Measurements from ENCODE around the gene SMAP2. TPM values are rescaled to one million over a fixed set of nuclear protein-coding genes. Genes with fewer than 3 reads are reported as not detected.
"Not testable (repeated sequence)": the region's sequence is repeated elsewhere in the genome, so short reads cannot be mapped to it uniquely, and the experiment has no call there.

Gene SMAP2
- 13.4 TPM for total RNA-seq
- long read RNA-seq, transcript SMAP2-202 (10 exons, 2,939 nt) = major isoform, 46 of 50 reads
- long read RNA-seq, partial matches to known transcripts = 0 of 50 reads
- long read RNA-seq, other reads (novel, unspliced or antisense) = 4 of 50 reads

- intact Hi-C loops (cut with DNase I) = no loop called here
- DNase-seq (peak; percentile 97), ATAC-seq (ENCODE audit: poor library complexity) (peak; percentile 100)
These were observed at the start of gene SMAP2 for GRCh38 chr1:40373323-40374283. TSS of gene SMAP2 (plus strand) at chr1:40373727. CDS start at chr1:40374121, 394 bp downstream.

- DNase-seq; ATAC-seq (ENCODE audit: poor library complexity); intact Hi-C loops (cut with DNase I): not testable (repeated sequence)
These were observed 42.1 kb upstream of the SMAP2 start for GRCh38 chr1:40331403-40331802.

- intact Hi-C loops (cut with DNase I) = no loop called here
- DNase-seq = no peak
- no peak for ATAC-seq (ENCODE audit: poor library complexity)
These were observed 40.8 kb upstream of the SMAP2 start for GRCh38 chr1:40332695-40333094.

GRCh38 chr1:40337443-40337842 is 36.1 kb upstream of the SMAP2 start:
- intact Hi-C loops (cut with DNase I) = no loop called here
- ATAC-seq (ENCODE audit: poor library complexity) (no peak), DNase-seq (no peak)

GRCh38 chr1:40338745-40339419 is 34.6 kb upstream of the SMAP2 start:
- peak; percentile 87 for DNase-seq
- ATAC-seq (ENCODE audit: poor library complexity) = peak; percentile 91
- intact Hi-C loops (cut with DNase I) = loop anchor here (2.0 kb wide), 1 partner anchor 194 kb away; no protein-coding TSS in a partner anchor

- ATAC-seq (ENCODE audit: poor library complexity) = no peak
- DNase-seq = no peak
- intact Hi-C loops (cut with DNase I) = loop anchor here (2.0 kb wide), 1 partner anchor 195 kb away; no protein-coding TSS in a partner anchor
These were observed 33.9 kb upstream of the SMAP2 start for GRCh38 chr1:40339420-40340323.

- intact Hi-C loops (cut with DNase I) = no loop called here
These were observed 31.8 kb upstream of the SMAP2 start for GRCh38 chr1:40341491-40342380.

GRCh38 chr1:40342381-40342717 is 31.2 kb upstream of the SMAP2 start:
- intact Hi-C loops (cut with DNase I); DNase-seq; ATAC-seq (ENCODE audit: poor library complexity): not testable (repeated sequence)

More at GRCh38 chr1:40341491-40342380, 31.8 kb upstream of the SMAP2 start:
- ATAC-seq (ENCODE audit: poor library complexity) (no peak), DNase-seq (no peak)

- intact Hi-C loops (cut with DNase I) = no loop called here
- peak; percentile 70 for ATAC-seq (ENCODE audit: poor library complexity)
- peak; percentile 69 for DNase-seq
These were observed 28.9 kb upstream of the SMAP2 start for GRCh38 chr1:40344597-40344996.

- DNase-seq = no peak
- ATAC-seq (ENCODE audit: poor library complexity) = no peak
- intact Hi-C loops (cut with DNase I) = no loop called here
These were observed 23.1 kb upstream of the SMAP2 start for GRCh38 chr1:40350391-40350790.

GRCh38 chr1:40351124-40351523 is 22.4 kb upstream of the SMAP2 start:
- intact Hi-C loops (cut with DNase I) = no loop called here

GRCh38 chr1:40352126-40352525 is 21.4 kb upstream of the SMAP2 start:
- intact Hi-C loops (cut with DNase I) = no loop called here
- DNase-seq (no peak), ATAC-seq (ENCODE audit: poor library complexity) (peak; percentile 39)

More at GRCh38 chr1:40351124-40351523, 22.4 kb upstream of the SMAP2 start:
- no peak for DNase-seq
- ATAC-seq (ENCODE audit: poor library complexity) = no peak

GRCh38 chr1:40353082-40353481 is 20.4 kb upstream of the SMAP2 start:
- DNase-seq (no peak), ATAC-seq (ENCODE audit: poor library complexity) (no peak)
- intact Hi-C loops (cut with DNase I) = no loop called here

- intact Hi-C loops (cut with DNase I) = no loop called here
- DNase-seq (no peak), ATAC-seq (ENCODE audit: poor library complexity) (no peak)
These were observed 15.9 kb upstream of the SMAP2 start for GRCh38 chr1:40357625-40358024.

GRCh38 chr1:40360631-40361030 is 12.9 kb upstream of the SMAP2 start:
- ATAC-seq (ENCODE audit: poor library complexity) = no peak
- intact Hi-C loops (cut with DNase I) = no loop called here

GRCh38 chr1:40361201-40361600 is 12.3 kb upstream of the SMAP2 start:
- intact Hi-C loops (cut with DNase I) = no loop called here
- DNase-seq (no peak), ATAC-seq (ENCODE audit: poor library complexity) (peak; percentile 34)

More at GRCh38 chr1:40360631-40361030, 12.9 kb upstream of the SMAP2 start:
- no peak for DNase-seq

GRCh38 chr1:40361637-40362036 is 11.9 kb upstream of the SMAP2 start:
- intact Hi-C loops (cut with DNase I) = no loop called here
- ATAC-seq (ENCODE audit: poor library complexity) (no peak), DNase-seq (no peak)

Measured in Right ventricle myocardium superior (tissue), 1 donor.